A172 (cell line): ENCODE results near the gene IMMP2L. TPM values are rescaled to one million over a fixed set of nuclear protein-coding genes. Genes with fewer than 3 reads are reported as not detected.

ENCODE experiments used
- DNase-seq: peaks from one replicate; pipeline ENCODE4 v3.0.0-alpha.2; 2015; ENCODE audit warnings: low spot score
- total RNA-seq: library from RNA; depleted of rRNA; stranded (reverse); fragments of >200 nt; shearing (Covaris generic); gene quantifications from 2 replicates; pipeline ENCODE4 v1.2.3, GENCODE V29; 2014

The IMMP2L gene
- total RNA-seq, 1 experiment from 2014 or later, result 22.6 TPM

- DNase-seq, result no peak
These were observed 758.6 kb downstream of the IMMP2L start for GRCh38 chr7:110803602-110804143.

GRCh38 chr7:110801502-110801901 is 760.8 kb downstream of the IMMP2L start:
- no peak for DNase-seq

GRCh38 chr7:110800984-110801383 is 761.3 kb downstream of the IMMP2L start:
- no peak for DNase-seq

GRCh38 chr7:110797656-110798055 is 764.6 kb downstream of the IMMP2L start:
- no peak for DNase-seq

- no peak for DNase-seq
These were observed 771.3 kb downstream of the IMMP2L start for GRCh38 chr7:110790992-110791391.

GRCh38 chr7:110786328-110786965 is 775.8 kb downstream of the IMMP2L start:
- no peak for DNase-seq

- DNase-seq, result no peak
These were observed 777.5 kb downstream of the IMMP2L start for GRCh38 chr7:110784749-110785148.

GRCh38 chr7:110780712-110781111 is 781.6 kb downstream of the IMMP2L start:
- DNase-seq, result no peak

GRCh38 chr7:110779339-110779738 is 783.0 kb downstream of the IMMP2L start:
- no peak for DNase-seq

GRCh38 chr7:110775046-110775445 is 787.2 kb downstream of the IMMP2L start:
- no peak for DNase-seq

- DNase-seq, result no peak
These were observed 788.2 kb downstream of the IMMP2L start for GRCh38 chr7:110774071-110774470.

GRCh38 chr7:110772615-110773014 is 789.7 kb downstream of the IMMP2L start:
- no peak for DNase-seq

GRCh38 chr7:110771717-110772116 is 790.6 kb downstream of the IMMP2L start:
- no peak for DNase-seq

GRCh38 chr7:110767550-110768110 is 794.7 kb downstream of the IMMP2L start:
- no peak for DNase-seq

GRCh38 chr7:110766864-110767263 is 795.4 kb downstream of the IMMP2L start:
- DNase-seq, result no peak

- no peak for DNase-seq
These were observed 797.4 kb downstream of the IMMP2L start for GRCh38 chr7:110764852-110765251.

- no peak for DNase-seq
These were observed 799.6 kb downstream of the IMMP2L start for GRCh38 chr7:110762546-110763225.

GRCh38 chr7:110760341-110760740 is 802.0 kb downstream of the IMMP2L start:
- no peak for DNase-seq

GRCh38 chr7:110759069-110759468 is 803.2 kb downstream of the IMMP2L start:
- DNase-seq, result no peak

GRCh38 chr7:110754649-110755048 is 807.6 kb downstream of the IMMP2L start:
- no peak for DNase-seq

GRCh38 chr7:110750931-110751605 is 811.2 kb downstream of the IMMP2L start:
- DNase-seq, result no peak

- no peak for DNase-seq
These were observed 829.1 kb downstream of the IMMP2L start for GRCh38 chr7:110733221-110733620.
